ENCODE results near the gene SNX5.

SNX5 gene

GRCh38 chr20:17955302-17955701 is 13.3 kb downstream of the SNX5 start:
- DNase-seq (ENCODE audit: insufficient read length, low spot score) (no peak), FAIRE-seq (no peak)
- TF ChIP-seq POLR2A (IDR thresholded peaks at IDR 0.05; ENCODE audit: low read depth, low read length) (no peak), SPI1 (IDR thresholded peaks at IDR 0.05; ENCODE audit: low read depth, low read length) (no peak), POLR2AphosphoS5 (IDR thresholded peaks at IDR 0.05; ENCODE audit: low read depth, low read length) (no peak), POU2F2 (IDR thresholded peaks at IDR 0.05; ENCODE audit: low read depth, low read length) (no peak), TAF1 (IDR thresholded peaks at IDR 0.05; ENCODE audit: low read depth, low read length) (no peak), PAX5 (IDR thresholded peaks at IDR 0.05; ENCODE audit: insufficient read depth, low read length, severe bottlenecking) (no peak)

DNA sequence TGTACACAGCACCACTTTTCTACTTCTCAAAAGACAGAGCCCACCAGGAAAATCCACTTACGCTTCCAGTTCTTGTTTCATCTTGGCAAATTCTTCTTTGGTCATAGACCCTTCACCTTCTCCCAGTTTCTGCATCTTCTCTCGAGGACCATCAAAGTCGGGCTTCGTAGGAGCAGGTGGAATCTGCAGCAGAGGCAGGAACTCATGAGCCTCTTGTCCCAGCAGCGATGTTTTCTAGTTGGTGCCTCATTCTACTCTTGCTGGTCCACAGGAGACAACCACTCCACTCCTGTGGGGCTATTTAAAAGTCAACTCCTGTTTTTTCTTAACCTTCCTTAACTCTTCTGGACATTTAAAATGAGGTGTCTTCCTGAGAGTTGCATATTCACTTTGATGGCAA is 14.7 kb downstream of the SNX5 start:
- TF ChIP-seq SPI1 (IDR thresholded peaks at IDR 0.05; ENCODE audit: low read depth, low read length) = no peak
- FAIRE-seq (no peak), DNase-seq (ENCODE audit: insufficient read length, low spot score) (no peak)

GRCh38 chr20:17952692-17953684 is 15.6 kb downstream of the SNX5 start:
- DNase-seq (ENCODE audit: insufficient read length, low spot score) (no peak), FAIRE-seq (no peak)
- TF ChIP-seq SPI1 (IDR thresholded peaks at IDR 0.05; ENCODE audit: low read depth, low read length) (peak; percentile 49), POU2F2 (IDR thresholded peaks at IDR 0.05; ENCODE audit: low read depth, low read length) (no peak)

DNA sequence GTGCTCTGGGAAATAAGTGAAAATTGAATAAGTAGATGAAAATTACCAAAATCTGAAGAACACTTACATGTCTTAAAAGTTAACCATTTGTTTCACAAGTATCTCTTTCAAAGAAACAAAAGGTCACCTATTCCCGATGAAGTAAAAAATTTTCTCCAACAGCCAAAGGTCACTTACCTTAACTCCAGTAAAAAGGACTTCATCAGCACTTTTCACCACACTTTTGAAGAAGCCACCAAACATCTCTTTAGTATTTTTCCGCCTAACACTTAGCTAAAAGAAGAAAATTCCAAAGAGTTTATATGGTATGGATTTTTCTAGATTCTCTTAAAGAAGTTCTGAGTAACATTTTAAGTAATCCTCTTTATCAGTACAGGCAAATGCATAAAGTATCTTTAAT is 17.3 kb downstream of the SNX5 start:
- FAIRE-seq (no peak), DNase-seq (ENCODE audit: insufficient read length, low spot score) (no peak)
- no peak for TF ChIP-seq SPI1 (IDR thresholded peaks at IDR 0.05; ENCODE audit: low read depth, low read length)
- no peak for TF ChIP-seq PAX5 (IDR thresholded peaks at IDR 0.05; ENCODE audit: insufficient read depth, low read length, severe bottlenecking)
- no peak for TF ChIP-seq POLR2A (IDR thresholded peaks at IDR 0.05; ENCODE audit: low read depth, low read length)
- TF ChIP-seq POU2F2 (IDR thresholded peaks at IDR 0.05; ENCODE audit: low read depth, low read length) = no peak
- no peak for TF ChIP-seq POLR2AphosphoS5 (IDR thresholded peaks at IDR 0.05; ENCODE audit: low read depth, low read length)
- no peak for TF ChIP-seq TAF1 (IDR thresholded peaks at IDR 0.05; ENCODE audit: low read depth, low read length)

DNA sequence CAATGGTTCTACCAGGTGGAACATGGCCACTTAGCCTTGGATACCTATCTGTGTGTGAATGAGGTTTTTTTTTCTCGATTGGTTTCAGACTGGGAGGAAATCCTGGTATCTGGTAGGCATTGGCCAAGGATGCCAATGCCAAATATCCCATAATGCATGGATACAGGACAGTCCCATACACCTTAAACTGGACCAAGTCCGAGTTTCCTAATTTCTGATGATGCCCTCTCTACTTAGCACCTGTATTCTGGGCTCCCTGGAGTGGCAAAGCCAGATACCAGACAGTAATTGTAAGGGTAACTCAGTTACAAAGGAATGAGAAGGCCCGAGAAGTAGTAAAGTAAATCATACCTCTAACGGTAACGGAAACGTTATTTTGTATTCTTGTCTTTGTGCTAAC is 17.9 kb downstream of the SNX5 start:
- no peak for DNase-seq (ENCODE audit: insufficient read length, low spot score)
- TF ChIP-seq SPI1 (IDR thresholded peaks at IDR 0.05; ENCODE audit: low read depth, low read length) = no peak
- no peak for TF ChIP-seq POLR2AphosphoS5 (IDR thresholded peaks at IDR 0.05; ENCODE audit: low read depth, low read length)
- no peak for TF ChIP-seq TAF1 (IDR thresholded peaks at IDR 0.05; ENCODE audit: low read depth, low read length)
- no peak for TF ChIP-seq PAX5 (IDR thresholded peaks at IDR 0.05; ENCODE audit: insufficient read depth, low read length, severe bottlenecking)
- TF ChIP-seq POU2F2 (IDR thresholded peaks at IDR 0.05; ENCODE audit: low read depth, low read length) = no peak
- no peak for TF ChIP-seq POLR2A (IDR thresholded peaks at IDR 0.05; ENCODE audit: low read depth, low read length)
- FAIRE-seq = no peak

GRCh38 chr20:17949899-17950298 is 18.7 kb downstream of the SNX5 start:
- TF ChIP-seq POLR2AphosphoS5 (IDR thresholded peaks at IDR 0.05; ENCODE audit: low read depth, low read length) = no peak
- no peak for TF ChIP-seq PAX5 (IDR thresholded peaks at IDR 0.05; ENCODE audit: insufficient read depth, low read length, severe bottlenecking)
- no peak for TF ChIP-seq POLR2A (IDR thresholded peaks at IDR 0.05; ENCODE audit: low read depth, low read length)
- no peak for TF ChIP-seq TAF1 (IDR thresholded peaks at IDR 0.05; ENCODE audit: low read depth, low read length)
- no peak for TF ChIP-seq SPI1 (IDR thresholded peaks at IDR 0.05; ENCODE audit: low read depth, low read length)
- no peak for TF ChIP-seq POU2F2 (IDR thresholded peaks at IDR 0.05; ENCODE audit: low read depth, low read length)
- no peak for FAIRE-seq
- no peak for DNase-seq (ENCODE audit: insufficient read length, low spot score)

DNA sequence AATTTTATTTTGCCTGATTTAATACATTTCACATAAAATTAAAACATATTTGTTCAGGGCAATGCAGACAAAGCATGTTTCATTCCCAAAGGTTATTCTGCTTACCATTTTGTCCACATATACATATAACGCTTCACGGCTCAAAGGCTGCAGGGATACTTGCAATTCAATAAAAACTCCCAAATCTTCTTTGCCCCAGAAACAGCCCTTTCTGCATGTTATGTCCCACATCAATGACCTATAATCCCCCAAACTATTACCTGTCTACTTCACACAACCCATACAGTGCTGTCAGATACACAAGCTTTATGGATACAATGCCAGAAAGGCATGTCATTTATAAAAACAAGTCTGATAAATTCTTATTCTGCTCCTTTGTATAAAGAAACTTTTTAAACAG is 20.2 kb downstream of the SNX5 start:
- FAIRE-seq (no peak), DNase-seq (ENCODE audit: insufficient read length, low spot score) (no peak)
- TF ChIP-seq PAX5 (IDR thresholded peaks at IDR 0.05; ENCODE audit: insufficient read depth, low read length, severe bottlenecking) = no peak
- no peak for TF ChIP-seq POLR2AphosphoS5 (IDR thresholded peaks at IDR 0.05; ENCODE audit: low read depth, low read length)
- no peak for TF ChIP-seq POLR2A (IDR thresholded peaks at IDR 0.05; ENCODE audit: low read depth, low read length)
- TF ChIP-seq SPI1 (IDR thresholded peaks at IDR 0.05; ENCODE audit: low read depth, low read length) = no peak
- no peak for TF ChIP-seq TAF1 (IDR thresholded peaks at IDR 0.05; ENCODE audit: low read depth, low read length)
- no peak for TF ChIP-seq POU2F2 (IDR thresholded peaks at IDR 0.05; ENCODE audit: low read depth, low read length)

- DNase-seq (ENCODE audit: insufficient read length, low spot score) (no peak), FAIRE-seq (no peak)
- TF ChIP-seq POLR2A (IDR thresholded peaks at IDR 0.05; ENCODE audit: low read depth, low read length) (no peak), SPI1 (IDR thresholded peaks at IDR 0.05; ENCODE audit: low read depth, low read length) (no peak), POU2F2 (IDR thresholded peaks at IDR 0.05; ENCODE audit: low read depth, low read length) (no peak), POLR2AphosphoS5 (IDR thresholded peaks at IDR 0.05; ENCODE audit: low read depth, low read length) (no peak), PAX5 (IDR thresholded peaks at IDR 0.05; ENCODE audit: insufficient read depth, low read length, severe bottlenecking) (no peak), TAF1 (IDR thresholded peaks at IDR 0.05; ENCODE audit: low read depth, low read length) (no peak)
Observed at GRCh38 chr20:17947474-17947815, 21.1 kb downstream of the SNX5 start.

GRCh38 chr20:17946572-17947473 is 21.8 kb downstream of the SNX5 start:
- FAIRE-seq = peak; percentile 66

More at GRCh38 chr20:17946572-17947473, 21.8 kb downstream of the SNX5 start:
- DNase-seq (ENCODE audit: insufficient read length, low spot score) = no peak
- TF ChIP-seq SPI1 (IDR thresholded peaks at IDR 0.05; ENCODE audit: low read depth, low read length) (0 out of 2 replicates have a peak, but pooled peaks have one; percentile 32), TAF1 (IDR thresholded peaks at IDR 0.05; ENCODE audit: low read depth, low read length) (no peak)

Measured in GM12891 (cell line).